Measurements from ENCODE around the gene CLASRP.
A peak's percentile ranks its signal among the peaks of the same experiment; 100 is the strongest.

CLASRP gene

GRCh38 chr19:45020071-45020470 lies 18.8 kb upstream of the CLASRP start:
- no peak for DNase-seq (ENCODE audit: low spot score)

DNA sequence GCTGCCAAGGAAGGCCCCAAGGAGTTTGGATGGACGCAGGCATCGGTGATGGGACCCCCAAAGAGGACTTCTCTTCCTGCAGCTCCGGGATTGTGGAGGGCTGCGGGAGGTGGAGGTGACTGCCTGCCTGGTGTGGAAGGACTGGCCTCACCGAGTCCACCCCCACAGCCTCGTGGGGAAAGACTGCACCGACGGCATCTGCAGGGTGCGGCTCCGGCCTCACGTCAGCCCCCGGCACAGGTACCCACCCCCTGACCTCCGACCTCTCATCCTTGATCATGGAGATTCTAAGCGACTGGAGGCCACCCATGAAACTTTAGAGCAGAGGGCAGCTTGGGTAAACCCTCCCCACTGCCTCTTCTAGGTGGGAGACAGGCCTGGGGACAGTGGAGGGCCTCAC lies 16.9 kb upstream of the CLASRP start:
- no peak for DNase-seq (ENCODE audit: low spot score)

DNA sequence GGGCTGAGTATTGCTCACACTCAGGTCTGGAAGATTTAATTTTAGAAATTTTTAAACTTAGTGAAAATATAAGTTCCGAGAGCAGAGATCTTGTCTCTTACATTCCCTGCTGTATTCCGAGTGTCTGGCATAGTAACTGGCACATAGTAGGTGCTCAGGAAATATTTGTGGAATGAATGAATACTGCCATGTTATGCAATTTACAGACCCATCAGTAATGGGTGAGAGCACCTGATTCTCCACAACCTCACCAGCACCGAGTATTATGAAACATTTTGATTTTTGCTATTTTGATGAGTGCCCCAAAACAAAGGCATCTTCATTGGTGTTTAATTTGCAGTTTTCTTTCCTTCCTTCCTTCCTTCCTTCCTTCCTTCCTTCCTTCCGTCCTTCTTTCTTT lies 15.8 kb upstream of the CLASRP start:
- no peak for DNase-seq (ENCODE audit: low spot score)

GRCh38 chr19:45025264-45025663 lies 13.6 kb upstream of the CLASRP start:
- no peak for DNase-seq (ENCODE audit: low spot score)

GRCh38 chr19:45027371-45027770 lies 11.5 kb upstream of the CLASRP start:
- DNase-seq (ENCODE audit: low spot score): no peak

DNA sequence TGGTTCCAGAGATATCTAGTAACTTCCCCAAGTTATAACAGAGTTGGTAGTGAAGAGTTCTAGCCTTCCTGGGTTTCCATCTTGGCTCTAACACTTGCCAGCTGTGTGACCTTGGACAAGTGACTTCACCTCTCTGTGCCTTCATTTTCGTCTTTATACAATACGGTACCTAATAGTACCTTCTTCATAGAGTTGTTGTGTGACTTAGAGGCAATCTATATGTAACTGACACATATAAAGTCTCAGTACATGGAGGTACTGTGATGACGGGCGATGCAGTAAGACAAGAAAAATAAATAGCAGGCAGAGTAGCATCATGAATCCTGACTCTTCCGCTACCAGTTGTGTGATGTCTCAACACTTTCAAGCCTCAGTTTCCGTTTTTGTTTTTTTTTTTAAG lies 8.0 kb upstream of the CLASRP start:
- no peak for DNase-seq (ENCODE audit: low spot score)

GRCh38 chr19:45032421-45032820 lies 6.4 kb upstream of the CLASRP start:
- no peak for DNase-seq (ENCODE audit: low spot score)

GRCh38 chr19:45035755-45036154 lies 3.1 kb upstream of the CLASRP start:
- no peak for DNase-seq (ENCODE audit: low spot score)

- DNase-seq (ENCODE audit: low spot score): no peak
Observed at GRCh38 chr19:45037393-45038169, 1.3 kb upstream of the CLASRP start.

- DNase-seq (ENCODE audit: low spot score): no peak
Observed at GRCh38 chr19:45040059-45040771, 1.4 kb downstream of the CLASRP start.

GRCh38 chr19:45041125-45041524 lies 2.3 kb downstream of the CLASRP start:
- no peak for DNase-seq (ENCODE audit: low spot score)

GRCh38 chr19:45045671-45046353 lies 7.0 kb downstream of the CLASRP start:
- DNase-seq (ENCODE audit: low spot score): no peak

GRCh38 chr19:45046355-45046754 lies 7.5 kb downstream of the CLASRP start:
- DNase-seq (ENCODE audit: low spot score): no peak

- no peak for DNase-seq (ENCODE audit: low spot score)
Observed at GRCh38 chr19:45047188-45047797, 8.4 kb downstream of the CLASRP start.

GRCh38 chr19:45049073-45049736 lies 10.4 kb downstream of the CLASRP start:
- peak; percentile 36 for DNase-seq (ENCODE audit: low spot score)

- peak; percentile 19 for DNase-seq (ENCODE audit: low spot score)
Observed at GRCh38 chr19:45050036-45050435, 11.2 kb downstream of the CLASRP start.

GRCh38 chr19:45051929-45052579 lies 13.2 kb downstream of the CLASRP start:
- DNase-seq (ENCODE audit: low spot score): no peak

DNA sequence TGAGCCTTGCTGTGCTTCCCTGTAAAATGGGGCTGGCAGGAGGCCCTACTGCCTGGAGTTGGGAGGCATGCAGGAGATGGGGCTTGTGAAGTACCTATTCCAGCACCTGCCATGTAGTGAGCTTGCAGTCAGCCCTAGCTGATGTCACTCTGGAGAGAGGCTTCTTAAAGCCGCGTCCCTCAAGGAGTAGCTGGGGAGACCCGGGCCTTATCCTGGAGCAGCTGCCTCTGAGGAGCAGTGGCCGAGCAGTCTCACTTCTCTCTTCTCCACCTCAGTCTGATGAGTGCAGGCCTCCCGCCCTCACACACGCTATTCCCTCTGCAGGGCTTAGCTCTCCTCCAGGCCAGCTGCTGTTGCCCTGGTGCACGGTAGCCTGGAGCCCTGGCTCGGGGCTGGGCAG lies 18.0 kb downstream of the CLASRP start:
- DNase-seq (ENCODE audit: low spot score): no peak

GRCh38 chr19:45057444-45057843 lies 18.6 kb downstream of the CLASRP start:
- no peak for DNase-seq (ENCODE audit: low spot score)

DNA sequence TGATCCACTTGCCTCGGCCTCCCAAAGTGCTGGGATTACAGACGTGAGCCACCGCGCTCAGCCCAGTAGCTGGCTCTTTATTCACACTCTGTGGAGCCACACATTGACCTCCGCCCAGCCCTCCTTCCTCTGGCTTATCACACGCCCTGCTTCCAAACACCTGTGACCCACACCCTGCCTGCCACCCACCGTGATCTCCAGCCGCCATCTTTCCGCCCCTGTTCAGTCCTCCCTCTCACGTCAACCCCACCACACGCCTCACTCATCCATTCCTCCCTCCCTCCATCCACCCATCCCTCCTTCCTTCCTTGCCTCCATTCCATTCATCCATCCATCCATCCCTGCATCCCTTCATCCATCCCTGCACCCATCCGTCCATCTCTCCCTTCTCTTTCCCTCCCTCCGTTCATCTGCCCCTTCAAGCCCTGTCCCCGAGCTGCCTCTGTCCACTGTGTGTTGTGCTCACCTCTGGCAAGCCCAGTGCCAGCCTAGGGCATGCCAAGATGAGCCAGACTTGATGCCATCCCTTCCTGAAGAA lies 19.8 kb downstream of the CLASRP start:
- DNase-seq (ENCODE audit: low spot score): no peak

GRCh38 chr19:45059258-45059965 lies 20.6 kb downstream of the CLASRP start:
- DNase-seq (ENCODE audit: low spot score): peak; percentile 83

Data from kidney tubule cell (primary cell).